Measurements from ENCODE around the gene CLCN2.
"Not testable (repeated sequence)": the region's sequence is repeated elsewhere in the genome, so short reads cannot be mapped to it uniquely, and the experiment has no call there.

The CLCN2 gene

GRCh38 chr3:184347321-184348056 is 13.9 kb downstream of the CLCN2 start:
- H3K9me3 ChIP-seq: no peaks in the 10 kb centered on the region
- no peak overlapping the region for H3K4me3 ChIP-seq
- H3K4me2 ChIP-seq: no peak overlapping the region
- peaks cover 5% of the 10 kb centered on the region; the same call in 1 of the 2 replicates for H3K4me1 ChIP-seq
- peaks cover 8% of the 10 kb centered on the region; the same call in 1 of the 2 replicates for H4K20me1 ChIP-seq
- TF ChIP-seq Cebpa-rat (IDR thresholded peaks at IDR 0.05): no peak
- no peaks in the 10 kb centered on the region for H3K27me3 ChIP-seq
- no peak overlapping the region for H3K9ac ChIP-seq
- no peak overlapping the region for H3K27ac ChIP-seq
- H3K36me3 ChIP-seq: peaks cover 69% of the 10 kb centered on the region

GRCh38 chr3:184346480-184347190 is 14.8 kb downstream of the CLCN2 start:
- no peaks in the 10 kb centered on the region for H3K9me3 ChIP-seq
- H3K27ac ChIP-seq: no peak overlapping the region
- no peak overlapping the region for H3K4me3 ChIP-seq
- peaks cover 11% of the 10 kb centered on the region for H4K20me1 ChIP-seq
- no peak overlapping the region for H3K4me2 ChIP-seq
- peaks cover 69% of the 10 kb centered on the region for H3K36me3 ChIP-seq
- no peaks in the 10 kb centered on the region for H3K27me3 ChIP-seq
- TF ChIP-seq Cebpa-rat (IDR thresholded peaks at IDR 0.05): no peak
- H3K9ac ChIP-seq: no peak overlapping the region
- H3K4me1 ChIP-seq: peaks cover 5% of the 10 kb centered on the region; the same call in 1 of the 2 replicates

GRCh38 chr3:184345317-184346144 is 15.9 kb downstream of the CLCN2 start:
- no peaks in the 10 kb centered on the region for H3K9me3 ChIP-seq
- no peak overlapping the region for H3K27ac ChIP-seq
- H3K4me3 ChIP-seq: no peak overlapping the region
- H3K36me3 ChIP-seq: peaks cover 63% of the 10 kb centered on the region
- peaks cover 12% of the 10 kb centered on the region; the same call in 1 of the 2 replicates for H3K4me1 ChIP-seq
- peak overlapping the region; percentile 7; the same call in 1 of the 2 replicates for H3K4me2 ChIP-seq
- TF ChIP-seq Cebpa-rat (IDR thresholded peaks at IDR 0.05): no peak
- H3K9ac ChIP-seq: 0 out of 2 replicates have a peak overlapping the region, but pooled peaks have one; percentile 10
- H4K20me1 ChIP-seq: peaks cover 20% of the 10 kb centered on the region
- no peaks in the 10 kb centered on the region for H3K27me3 ChIP-seq

- no peaks in the 10 kb centered on the region for H3K27me3 ChIP-seq
- peaks cover 15% of the 10 kb centered on the region for H3K4me1 ChIP-seq
- H3K36me3 ChIP-seq: peaks cover 58% of the 10 kb centered on the region
- peaks cover 26% of the 10 kb centered on the region for H4K20me1 ChIP-seq
- no peak overlapping the region for H3K9ac ChIP-seq
- H3K27ac ChIP-seq: no peak overlapping the region
- H3K9me3 ChIP-seq: no peaks in the 10 kb centered on the region
- TF ChIP-seq Cebpa-rat (IDR thresholded peaks at IDR 0.05): no peak
- H3K4me3 ChIP-seq: no peak overlapping the region
- no peak overlapping the region for H3K4me2 ChIP-seq
Observed at GRCh38 chr3:184344579-184345316, 16.7 kb downstream of the CLCN2 start.

GRCh38 chr3:184343200-184343876 is 18.1 kb downstream of the CLCN2 start:
- Histone ChIP-seq H3K36me3 (peaks cover 54% of the 10 kb centered on the region), H3K27ac (no peak overlapping the region), H3K27me3 (no peaks in the 10 kb centered on the region; the same call in 1 of the 2 replicates), H3K4me2 (no peak overlapping the region), H3K9me3 (no peaks in the 10 kb centered on the region), H4K20me1 (peaks cover 40% of the 10 kb centered on the region), H3K4me1 (peaks cover 29% of the 10 kb centered on the region), H3K9ac (no peak overlapping the region), H3K4me3 (no peak overlapping the region)
- no peak for TF ChIP-seq Cebpa-rat (IDR thresholded peaks at IDR 0.05)

- Histone ChIP-seq H3K9ac (no peak overlapping the region), H3K9me3 (no peaks in the 10 kb centered on the region)
Observed at GRCh38 chr3:184341925-184342324, 19.5 kb downstream of the CLCN2 start.

GRCh38 chr3:184339451-184340135 is 21.8 kb downstream of the CLCN2 start:
- Histone ChIP-seq H3K36me3 (peaks cover 40% of the 10 kb centered on the region), H3K9ac (peak overlapping the region; percentile 39; the same call in 1 of the 2 replicates), H4K20me1 (peaks cover 65% of the 10 kb centered on the region), H3K4me1 (peaks cover 52% of the 10 kb centered on the region), H3K4me2 (peak overlapping the region; percentile 96)
- H3K4me3 ChIP-seq, H3K27ac ChIP-seq, H3K9me3 ChIP-seq, H3K27me3 ChIP-seq: not testable (repeated sequence)

More at GRCh38 chr3:184341925-184342324, 19.5 kb downstream of the CLCN2 start:
- Histone ChIP-seq H4K20me1 (peaks cover 54% of the 10 kb centered on the region), H3K4me2 (no peak overlapping the region), H3K27ac (no peak overlapping the region), H3K27me3 (no peaks in the 10 kb centered on the region; the same call in 1 of the 2 replicates), H3K4me1 (peaks cover 44% of the 10 kb centered on the region), H3K4me3 (no peak overlapping the region), H3K36me3 (peaks cover 46% of the 10 kb centered on the region)
- TF ChIP-seq Cebpa-rat (IDR thresholded peaks at IDR 0.05): no peak

GRCh38 chr3:184339001-184339400 is 22.4 kb downstream of the CLCN2 start:
- TF ChIP-seq Cebpa-rat (IDR thresholded peaks at IDR 0.05): no peak
- peaks cover 52% of the 10 kb centered on the region for H3K4me1 ChIP-seq
- H3K4me2 ChIP-seq: peak overlapping the region; percentile 96
- H3K27ac ChIP-seq: no peak overlapping the region
- H4K20me1 ChIP-seq: peaks cover 71% of the 10 kb centered on the region
- peak overlapping the region; percentile 49 for H3K4me3 ChIP-seq
- peaks cover 40% of the 10 kb centered on the region for H3K36me3 ChIP-seq
- no peaks in the 10 kb centered on the region for H3K9me3 ChIP-seq
- H3K9ac ChIP-seq: peak overlapping the region; percentile 39; the same call in 1 of the 2 replicates
- H3K27me3 ChIP-seq: no peaks in the 10 kb centered on the region; the same call in 1 of the 2 replicates
